ENCODE results near the gene HEXD.
A peak's percentile ranks its signal among the peaks of the same experiment; 100 is the strongest.

Gene HEXD

GRCh38 chr17:82438401-82439193 is 20.4 kb downstream of the HEXD start:
- in situ Hi-C loops (cut with HindIII; ENCODE audit: low sequenced_read_pairs): no loop called here
- H3K4me3 ChIP-seq (ENCODE audit: low read depth, low read length): no peak overlapping the region
- DNase-seq (ENCODE audit: low read depth, low spot score): no peak
- no peak for TF ChIP-seq CTCF (IDR thresholded peaks at IDR 0.05; ENCODE audit: low read depth, low read length)

- in situ Hi-C loops (cut with HindIII; ENCODE audit: low sequenced_read_pairs): no loop called here
- DNase-seq (ENCODE audit: low read depth, low spot score): no peak
- no peak overlapping the region for H3K4me3 ChIP-seq (ENCODE audit: low read depth, low read length)
- no peak for TF ChIP-seq CTCF (IDR thresholded peaks at IDR 0.05; ENCODE audit: low read depth, low read length)
Observed at GRCh38 chr17:82439194-82439828, 21.2 kb downstream of the HEXD start.

- no peak for TF ChIP-seq CTCF (IDR thresholded peaks at IDR 0.05; ENCODE audit: low read depth, low read length)
- in situ Hi-C loops (cut with HindIII; ENCODE audit: low sequenced_read_pairs): no loop called here
- no peak for DNase-seq (ENCODE audit: low read depth, low spot score)
- H3K4me3 ChIP-seq (ENCODE audit: low read depth, low read length): no peak overlapping the region
Observed at GRCh38 chr17:82439829-82440365, 21.8 kb downstream of the HEXD start.

- in situ Hi-C loops (cut with HindIII; ENCODE audit: low sequenced_read_pairs): no loop called here
- DNase-seq (ENCODE audit: low read depth, low spot score): no peak
- no peak for TF ChIP-seq CTCF (IDR thresholded peaks at IDR 0.05; ENCODE audit: low read depth, low read length)
- H3K4me3 ChIP-seq (ENCODE audit: low read depth, low read length): no peak overlapping the region
Observed at GRCh38 chr17:82440469-82440981, 22.4 kb downstream of the HEXD start.

GRCh38 chr17:82440991-82441627 is 23.0 kb downstream of the HEXD start:
- no peak overlapping the region for H3K4me3 ChIP-seq (ENCODE audit: low read depth, low read length)
- no peak for TF ChIP-seq CTCF (IDR thresholded peaks at IDR 0.05; ENCODE audit: low read depth, low read length)
- in situ Hi-C loops (cut with HindIII; ENCODE audit: low sequenced_read_pairs): no loop called here
- DNase-seq (ENCODE audit: low read depth, low spot score): peak; percentile 28

- no peak overlapping the region for H3K4me3 ChIP-seq (ENCODE audit: low read depth, low read length)
- in situ Hi-C loops (cut with HindIII; ENCODE audit: low sequenced_read_pairs): no loop called here
- no peak for DNase-seq (ENCODE audit: low read depth, low spot score)
- TF ChIP-seq CTCF (IDR thresholded peaks at IDR 0.05; ENCODE audit: low read depth, low read length): no peak
Observed at GRCh38 chr17:82441691-82442487, 23.7 kb downstream of the HEXD start.
